Fibroblast of lung (primary cell): ENCODE results near the gene SDC4.

Source experiments
- CTCF ChIP-seq, 2 donors: IDR thresholded peaks in 1 of 2; conservative IDR thresholded peaks in 1 of 2; 1 replicate in 1 of 2; 2 replicates in 1 of 2; pipeline ENCODE4 v1.5.1; 2011 to 2012; ENCODE audit warnings: low read length in 2 of 2, control low read depth in 1 of 2, inconsistent platforms in 1 of 2, low read depth in 1 of 2, mild to moderate bottlenecking in 1 of 2
- EZH2 ChIP-seq: IDR thresholded peaks from 2 replicates; pipeline ENCODE4 v1.5.1; 2012; ENCODE audit warnings: low read length, control low read depth, mild to moderate bottlenecking; ENCODE audit errors: missing control alignments

- TF ChIP-seq CTCF (conservative IDR thresholded peaks at IDR 0.05 in 1 of 2, IDR thresholded peaks at IDR 0.05 in 1 of 2; ENCODE audit: low read depth in 1 of 2, low read length in 2 of 2) (peak; percentile 86 to 89), EZH2 (no peak)
Observed at GRCh38 chr20:45373353-45374100, 25.3 kb upstream of the SDC4 start.
